Fibroblast of mammary gland (primary cell): Measurements from ENCODE around the gene SLC9A5.
A peak's percentile ranks its signal among the peaks of the same experiment; 100 is the strongest.

Experiments
- DNase-seq: peaks from one replicate; pipeline ENCODE4 v3.0.0-alpha.2; 2010; ENCODE audit warnings: low read depth
- H3K4me3 ChIP-seq: 2 replicates; pipeline ENCODE4 v1.5.1; 2011; ENCODE audit warnings: low read depth, mild to moderate bottlenecking, low read length, moderate library complexity; ENCODE audit not compliant: control insufficient read depth
- CTCF ChIP-seq: conservative IDR thresholded peaks from 2 replicates; pipeline ENCODE4 v1.5.1; 2011; ENCODE audit warnings: low read depth, low read length, inconsistent platforms; ENCODE audit not compliant: control insufficient read depth, insufficient read depth

Gene SLC9A5

GRCh38 chr16:67252609-67253497 lies 4.1 kb downstream of the SLC9A5 start:
- no peak overlapping the region for H3K4me3 ChIP-seq
- DNase-seq, result no peak
- no peak for TF ChIP-seq CTCF

GRCh38 chr16:67254801-67255552 lies 6.2 kb downstream of the SLC9A5 start:
- DNase-seq, result no peak
- no peak overlapping the region for H3K4me3 ChIP-seq
- TF ChIP-seq CTCF, result no peak

- TF ChIP-seq CTCF, result no peak
- no peak for DNase-seq
- H3K4me3 ChIP-seq, result no peak overlapping the region
Observed at GRCh38 chr16:67255553-67256221, 6.9 kb downstream of the SLC9A5 start.

GRCh38 chr16:67256701-67257230 lies 8.0 kb downstream of the SLC9A5 start:
- H3K4me3 ChIP-seq, result no peak overlapping the region
- TF ChIP-seq CTCF, result no peak
- DNase-seq, result no peak

- no peak overlapping the region for H3K4me3 ChIP-seq
- DNase-seq, result peak; percentile 52
- no peak for TF ChIP-seq CTCF
Observed at GRCh38 chr16:67257486-67258160, 8.8 kb downstream of the SLC9A5 start.
